Measurements from ENCODE around the gene RUFY1.

- no peak for TF ChIP-seq EP300 (IDR thresholded peaks at IDR 0.05; ENCODE audit: low read length)
- TF ChIP-seq ZBTB11 (CRISPR knock-in tag; IDR thresholded peaks at IDR 0.05), result no peak
- TF ChIP-seq SMC3 (conservative IDR thresholded peaks at IDR 0.05; ENCODE audit: insufficient read depth, low read depth, low read length), result no peak
Measured at GRCh38 chr5:179564526-179564925, 14.2 kb downstream of the RUFY1 start.
